LNCAP (cell line): ENCODE data around the gene OR52I2.

Experiments
- TF ChIP-seq, protein P1 (sequence below): fragments of 450-650 bp; IDR thresholded peaks from 2 replicates; pipeline ENCODE4 v1.5.1; 2017; ENCODE audit warnings: mild to moderate bottlenecking

OR52I2 gene

DNA sequence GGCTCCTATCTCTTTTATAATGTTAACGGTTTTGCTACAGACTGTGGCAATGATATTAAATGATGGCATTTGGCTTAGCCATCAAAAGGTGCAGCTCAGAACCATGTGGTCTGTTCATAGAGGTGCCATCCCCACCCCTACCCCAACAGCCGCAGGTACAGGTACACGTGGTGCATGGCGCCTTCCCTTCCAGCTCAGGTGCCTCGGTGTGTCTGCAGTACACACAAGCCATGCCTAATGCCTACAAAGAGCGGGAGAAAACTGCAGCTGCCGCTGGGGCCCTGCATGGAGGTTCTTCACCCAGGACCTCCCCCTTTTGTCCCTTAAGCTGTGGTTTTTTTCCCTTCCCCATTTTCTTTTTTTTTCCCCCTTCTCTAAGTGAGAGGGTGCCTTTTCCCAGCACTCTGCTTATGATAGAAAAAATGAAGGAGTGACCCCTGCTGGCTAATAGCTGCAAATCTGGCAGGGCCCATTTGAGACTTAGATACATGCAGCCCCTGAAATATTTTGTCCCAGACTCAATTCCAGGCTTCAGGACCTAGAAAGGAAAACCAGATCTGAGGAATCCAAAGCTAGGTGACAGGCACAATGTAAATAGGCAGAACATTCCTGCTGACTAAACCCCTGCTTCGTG lies 30.1 kb upstream of the OR52I2 start:
- TF ChIP-seq, protein P1, sequence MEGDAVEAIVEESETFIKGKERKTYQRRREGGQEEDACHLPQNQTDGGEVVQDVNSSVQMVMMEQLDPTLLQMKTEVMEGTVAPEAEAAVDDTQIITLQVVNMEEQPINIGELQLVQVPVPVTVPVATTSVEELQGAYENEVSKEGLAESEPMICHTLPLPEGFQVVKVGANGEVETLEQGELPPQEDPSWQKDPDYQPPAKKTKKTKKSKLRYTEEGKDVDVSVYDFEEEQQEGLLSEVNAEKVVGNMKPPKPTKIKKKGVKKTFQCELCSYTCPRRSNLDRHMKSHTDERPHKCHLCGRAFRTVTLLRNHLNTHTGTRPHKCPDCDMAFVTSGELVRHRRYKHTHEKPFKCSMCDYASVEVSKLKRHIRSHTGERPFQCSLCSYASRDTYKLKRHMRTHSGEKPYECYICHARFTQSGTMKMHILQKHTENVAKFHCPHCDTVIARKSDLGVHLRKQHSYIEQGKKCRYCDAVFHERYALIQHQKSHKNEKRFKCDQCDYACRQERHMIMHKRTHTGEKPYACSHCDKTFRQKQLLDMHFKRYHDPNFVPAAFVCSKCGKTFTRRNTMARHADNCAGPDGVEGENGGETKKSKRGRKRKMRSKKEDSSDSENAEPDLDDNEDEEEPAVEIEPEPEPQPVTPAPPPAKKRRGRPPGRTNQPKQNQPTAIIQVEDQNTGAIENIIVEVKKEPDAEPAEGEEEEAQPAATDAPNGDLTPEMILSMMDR: peak; percentile 59

DNA sequence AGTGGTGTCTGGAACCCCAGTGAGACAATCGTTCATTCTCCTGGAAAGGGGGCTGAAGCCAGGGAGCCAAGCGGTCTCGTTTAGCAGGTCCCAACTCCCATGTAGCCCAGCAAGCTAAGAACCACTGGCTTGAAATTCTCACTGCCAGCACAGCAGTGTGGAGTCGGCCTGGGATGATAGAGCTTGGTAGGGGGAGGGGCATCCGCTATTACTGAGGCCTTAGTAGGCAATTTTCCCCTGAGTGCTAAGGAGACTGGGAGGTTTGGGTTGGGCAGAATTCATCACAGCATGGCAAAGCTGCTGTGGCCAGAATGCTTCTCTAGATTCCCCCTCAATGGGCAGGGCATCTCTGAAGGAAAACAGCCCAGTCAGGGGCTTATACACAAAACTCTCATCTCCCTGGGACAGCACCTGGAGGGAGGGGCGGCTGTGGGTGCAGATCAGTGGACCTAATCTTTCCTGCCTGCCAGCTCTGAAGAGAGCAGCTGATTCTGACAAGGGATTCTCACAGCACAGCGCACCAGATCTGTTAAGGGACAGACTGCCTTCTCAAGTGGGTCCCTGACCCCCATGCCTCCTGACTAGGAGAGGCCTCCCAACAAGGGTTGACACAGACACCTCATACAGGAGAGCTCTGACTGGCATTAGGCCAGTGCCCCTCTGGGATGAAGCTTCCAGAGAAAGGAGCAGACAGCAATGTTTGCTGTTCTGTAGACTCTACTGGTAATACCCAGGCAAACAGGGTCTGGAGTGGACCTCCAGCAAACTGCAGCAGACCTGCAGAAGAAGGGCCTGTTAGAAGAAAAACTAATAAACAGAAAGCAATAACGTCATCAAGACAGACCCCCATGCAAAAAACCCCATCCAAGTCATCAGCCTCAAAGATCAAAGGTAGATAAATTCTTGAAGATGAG lies 21.8 kb upstream of the OR52I2 start:
- TF ChIP-seq, protein P1: no peak

DNA sequence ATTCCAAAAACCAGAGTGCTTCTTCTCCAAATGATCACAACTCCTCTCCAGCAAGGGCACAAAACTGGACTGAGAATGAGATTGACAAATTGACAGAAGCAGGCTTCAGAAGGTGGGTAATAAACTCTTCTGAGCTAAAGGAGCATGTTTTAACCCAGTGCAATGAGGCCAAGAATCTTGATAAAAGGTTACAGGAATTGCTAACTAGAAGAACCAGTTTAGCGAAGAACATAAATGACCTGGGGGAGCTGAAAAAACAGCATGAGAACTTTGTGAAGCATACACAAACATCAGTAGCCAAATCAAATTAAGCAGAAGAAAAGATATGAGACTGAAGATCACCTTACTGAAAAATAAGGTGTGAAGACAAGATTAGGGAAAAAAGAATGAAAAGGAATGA lies 21.1 kb upstream of the OR52I2 start:
- TF ChIP-seq, protein P1: no peak

DNA sequence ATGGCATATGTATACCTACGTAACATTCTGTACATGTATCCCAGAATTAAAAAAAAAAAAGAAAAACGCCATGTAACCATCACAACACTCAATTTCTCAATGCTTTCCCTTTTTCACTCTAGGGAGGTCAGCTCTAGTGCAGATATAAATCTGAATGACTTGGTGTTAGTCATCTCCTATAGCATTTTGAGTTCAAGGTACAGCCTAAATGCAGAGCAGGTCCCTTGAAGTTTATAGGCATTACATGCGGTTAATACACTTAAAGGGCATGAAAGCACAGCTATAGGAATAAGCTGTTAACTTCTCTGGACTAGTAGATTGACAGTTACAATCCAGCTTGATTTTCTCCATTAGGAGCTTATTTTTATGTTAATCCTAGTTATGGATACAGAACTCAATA lies 16.2 kb upstream of the OR52I2 start:
- TF ChIP-seq, protein P1: no peak

DNA sequence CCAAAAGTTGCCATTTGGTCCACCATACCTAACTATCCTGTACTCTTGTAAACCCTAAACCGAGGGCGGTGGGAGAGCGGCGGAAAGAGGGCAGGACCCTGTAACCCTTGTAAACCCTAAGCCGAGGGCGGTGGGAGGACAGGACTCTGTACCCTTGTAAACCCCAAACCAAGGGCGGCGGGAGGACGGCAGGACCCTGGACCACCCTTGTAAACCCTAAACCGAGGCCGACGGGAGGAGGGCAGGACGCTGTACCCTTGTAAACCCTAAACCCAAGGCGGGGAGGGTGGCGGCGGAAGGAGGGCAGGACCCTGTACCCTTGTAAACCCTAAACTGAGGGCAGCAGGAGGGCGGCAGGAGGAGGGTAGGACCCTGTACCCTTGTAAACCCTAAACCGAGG lies 12.5 kb upstream of the OR52I2 start:
- TF ChIP-seq, protein P1: no peak

DNA sequence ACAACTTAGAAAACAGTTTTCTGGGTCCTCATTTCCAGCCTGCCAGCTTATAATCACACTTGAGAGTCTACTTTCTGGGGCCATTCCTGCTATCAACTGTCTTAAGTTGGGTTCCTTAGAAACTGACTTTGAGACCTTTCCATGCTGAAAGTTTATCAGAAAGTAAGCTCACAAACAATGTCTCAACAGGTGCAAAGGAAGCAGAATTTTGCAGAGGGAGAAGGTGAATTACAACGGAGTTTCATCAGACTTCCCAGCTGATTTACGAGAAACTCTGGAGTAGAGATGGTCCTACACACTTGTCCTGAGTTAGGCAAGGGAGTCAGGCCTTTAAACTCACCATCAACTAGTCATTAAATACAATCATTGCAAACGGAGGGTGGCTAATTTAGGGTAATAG lies 4.7 kb upstream of the OR52I2 start:
- TF ChIP-seq, protein P1: no peak

DNA sequence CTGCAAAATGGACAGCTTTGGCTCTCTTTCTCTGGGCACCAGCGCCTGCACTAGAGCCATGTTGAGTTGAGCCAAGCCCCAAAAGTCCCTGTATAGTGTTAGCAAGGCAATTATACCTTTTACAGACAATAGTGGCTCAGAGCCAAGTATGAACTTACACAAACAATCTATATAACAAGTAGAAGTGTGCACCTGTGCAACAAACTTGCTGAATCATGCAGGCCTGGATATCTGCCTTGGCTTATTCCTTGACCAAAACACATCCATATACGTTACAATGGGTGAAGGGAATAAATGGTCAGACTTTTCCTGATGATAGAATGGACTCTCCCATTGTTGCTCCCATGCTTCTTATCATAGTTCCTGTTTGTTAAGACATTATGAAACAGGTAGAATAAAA lies 3.8 kb upstream of the OR52I2 start:
- TF ChIP-seq, protein P1: no peak
